Left ventricle myocardium inferior (tissue), 1 donor: ENCODE data around the gene IL6ST. TPM values are rescaled to one million over a fixed set of nuclear protein-coding genes. Genes with fewer than 3 reads are reported as not detected.

ENCODE experiments used
- DNase-seq: peaks from one replicate; pipeline ENCODE4 v3.0.0-alpha.2; 2020
- H3K27ac ChIP-seq: fragments of 200-600 bp; replicated peaks from 2 replicates; pipeline ENCODE4 v1.8.0; 2021
- H3K27me3 ChIP-seq: fragments of 200-600 bp; 2 replicates; pipeline ENCODE4 v1.8.0; 2021; ENCODE audit warnings: low read depth
- H3K36me3 ChIP-seq: fragments of 200-600 bp; 2 replicates; pipeline ENCODE4 v1.8.0; 2021
- H3K4me1 ChIP-seq: fragments of 200-600 bp; 2 replicates; pipeline ENCODE4 v1.8.0; 2021
- H3K4me3 ChIP-seq: fragments of 200-600 bp; 2 replicates; pipeline ENCODE4 v1.8.0; 2021; ENCODE audit warnings: mild to moderate bottlenecking, moderate library complexity
- H3K9me3 ChIP-seq: fragments of 200-600 bp; replicated peaks from 2 replicates; pipeline ENCODE4 v1.8.0; 2021
- CTCF ChIP-seq: fragments of 200-600 bp; IDR thresholded peaks from 2 replicates; pipeline ENCODE4 v1.8.0; 2021; ENCODE audit warnings: antibody characterized with exemption, mild to moderate bottlenecking, borderline replicate concordance
- intact Hi-C: fragments of 100-400 bp; cut with micrococcal nuclease; formaldehyde crosslinking; loops from one replicate; pipeline ENCODE4 v1.11.0; 2022
- total RNA-seq: library from RNA; stranded (reverse); fragmentation: NEBNext Ultra II Directional; extraction: Animal tissue kit (Norgen Biotek cat#: 25700); gene quantifications from one replicate; pipeline ENCODE4 v1.2.1, GENCODE V29; 2021
- donor health status: DM: no; HTN: yes; CAD: no; lungs with severe emphysema.

Gene IL6ST
- total RNA-seq, 1 donor from 2014 or later = 125 TPM

- Histone ChIP-seq H3K36me3 (peaks cover 25% of the 10 kb centered on the region), H3K9me3 (no peaks in the 10 kb centered on the region)
- DNase-seq = no peak
Measured at GRCh38 chr5:55934115-55934613, 60.6 kb downstream of the IL6ST start.

GRCh38 chr5:55933377-55934114, 61.2 kb downstream of the IL6ST start:
- peaks cover 9% of the 10 kb centered on the region for H3K4me1 ChIP-seq
- DNase-seq = no peak
- H3K9me3 ChIP-seq = no peaks in the 10 kb centered on the region
- peaks cover 19% of the 10 kb centered on the region for H3K36me3 ChIP-seq
- H3K4me3 ChIP-seq = no peak overlapping the region
- no peak for TF ChIP-seq CTCF
- intact Hi-C loops = loop anchor here (10.0 kb wide), 1 partner anchor 271 kb away; no protein-coding TSS in a partner anchor
- no peak overlapping the region for H3K27ac ChIP-seq
- no peaks in the 10 kb centered on the region for H3K27me3 ChIP-seq

More at GRCh38 chr5:55934115-55934613, 60.6 kb downstream of the IL6ST start:
- H3K4me1 ChIP-seq = peaks cover 9% of the 10 kb centered on the region
- TF ChIP-seq CTCF = no peak
- H3K4me3 ChIP-seq = no peak overlapping the region
- no peaks in the 10 kb centered on the region for H3K27me3 ChIP-seq
- intact Hi-C loops = loop anchor here (10.0 kb wide), 1 partner anchor 271 kb away; no protein-coding TSS in a partner anchor
- no peak overlapping the region for H3K27ac ChIP-seq

- Histone ChIP-seq H3K36me3 (peaks cover 12% of the 10 kb centered on the region), H3K27ac (no peak overlapping the region), H3K9me3 (no peaks in the 10 kb centered on the region), H3K27me3 (no peaks in the 10 kb centered on the region), H3K4me3 (no peak overlapping the region), H3K4me1 (peaks cover 9% of the 10 kb centered on the region)
- no peak for DNase-seq
- no peak for TF ChIP-seq CTCF
- intact Hi-C loops = loop anchor here (10.0 kb wide), 1 partner anchor 272 kb away; no protein-coding TSS in a partner anchor
Measured at GRCh38 chr5:55932700-55933099, 62.1 kb downstream of the IL6ST start.

- Histone ChIP-seq H3K36me3 (no peaks in the 10 kb centered on the region), H3K27ac (no peak overlapping the region), H3K4me1 (no peaks in the 10 kb centered on the region), H3K9me3 (no peaks in the 10 kb centered on the region), H3K27me3 (no peaks in the 10 kb centered on the region), H3K4me3 (no peak overlapping the region)
- DNase-seq = no peak
- intact Hi-C loops = no loop called here
- no peak for TF ChIP-seq CTCF
Measured at GRCh38 chr5:55929020-55929799, 65.6 kb downstream of the IL6ST start.

GRCh38 chr5:55927861-55928655, 66.7 kb downstream of the IL6ST start:
- Histone ChIP-seq H3K27ac (no peak overlapping the region), H3K9me3 (no peaks in the 10 kb centered on the region), H3K27me3 (no peaks in the 10 kb centered on the region), H3K4me1 (peaks cover 6% of the 10 kb centered on the region), H3K36me3 (no peaks in the 10 kb centered on the region), H3K4me3 (no peak overlapping the region)
- intact Hi-C loops = no loop called here
- no peak for DNase-seq
- no peak for TF ChIP-seq CTCF
